Endothelial cell (in vitro differentiated cells): ENCODE data around the gene LIPE. TPM values are rescaled to one million over a fixed set of nuclear protein-coding genes. Genes with fewer than 3 reads are reported as not detected.

Experiments used
- DNase-seq: peaks from one replicate; pipeline ENCODE4 v3.0.0; 2021; ENCODE audit warnings: low spot score
- H3K27ac Mint-ChIP-seq: one replicate; pipeline ENCODE4 v1.8.0; 2021; ENCODE audit warnings: mixed read lengths, inconsistent platforms; ENCODE audit not compliant: unreplicated experiment
- H3K27me3 Mint-ChIP-seq: one replicate; pipeline ENCODE4 v1.8.0; 2021; ENCODE audit warnings: mild to moderate bottlenecking, moderate library complexity, mixed read lengths, inconsistent platforms; ENCODE audit not compliant: unreplicated experiment
- H3K36me3 Mint-ChIP-seq: one replicate; pipeline ENCODE4 v1.8.0; 2021; ENCODE audit warnings: mild to moderate bottlenecking, low read depth, mixed read lengths, inconsistent platforms; ENCODE audit not compliant: unreplicated experiment
- H3K4me1 Mint-ChIP-seq: one replicate; pipeline ENCODE4 v1.8.0; 2021; ENCODE audit warnings: mild to moderate bottlenecking, mixed read lengths, inconsistent platforms; ENCODE audit not compliant: unreplicated experiment
- H3K4me3 Mint-ChIP-seq: one replicate; pipeline ENCODE4 v1.8.0; 2021; ENCODE audit warnings: mild to moderate bottlenecking, mixed read lengths, inconsistent platforms; ENCODE audit not compliant: unreplicated experiment
- H3K9me3 Mint-ChIP-seq: one replicate; pipeline ENCODE4 v1.8.0; 2021; ENCODE audit warnings: mixed read lengths, inconsistent platforms; ENCODE audit not compliant: unreplicated experiment
- total RNA-seq: library from RNA; stranded (reverse); fragmentation: NEBNext Ultra II Directional; extraction: Animal tissue kit (Norgen Biotek cat#: 25700); gene quantifications from one replicate; pipeline ENCODE4 v1.2.1, GENCODE V29; 2021; ENCODE audit not compliant: unreplicated experiment
- TF ChIP-seq, protein P1 (sequence below): fragments of 200-600 bp; sonication (generic); IDR thresholded peaks from one replicate; pipeline ENCODE4 v1.5.0; 2021; ENCODE audit warnings: antibody characterized with exemption; ENCODE audit not compliant: unreplicated experiment

The LIPE gene
- total RNA-seq, 1 donor from 2014 or later = 5.5 TPM

- H3K27me3 Mint-ChIP-seq = peaks cover 8% of the 10 kb centered on the region
- no peaks in the 10 kb centered on the region for H3K4me1 Mint-ChIP-seq
- TF ChIP-seq, protein P1, sequence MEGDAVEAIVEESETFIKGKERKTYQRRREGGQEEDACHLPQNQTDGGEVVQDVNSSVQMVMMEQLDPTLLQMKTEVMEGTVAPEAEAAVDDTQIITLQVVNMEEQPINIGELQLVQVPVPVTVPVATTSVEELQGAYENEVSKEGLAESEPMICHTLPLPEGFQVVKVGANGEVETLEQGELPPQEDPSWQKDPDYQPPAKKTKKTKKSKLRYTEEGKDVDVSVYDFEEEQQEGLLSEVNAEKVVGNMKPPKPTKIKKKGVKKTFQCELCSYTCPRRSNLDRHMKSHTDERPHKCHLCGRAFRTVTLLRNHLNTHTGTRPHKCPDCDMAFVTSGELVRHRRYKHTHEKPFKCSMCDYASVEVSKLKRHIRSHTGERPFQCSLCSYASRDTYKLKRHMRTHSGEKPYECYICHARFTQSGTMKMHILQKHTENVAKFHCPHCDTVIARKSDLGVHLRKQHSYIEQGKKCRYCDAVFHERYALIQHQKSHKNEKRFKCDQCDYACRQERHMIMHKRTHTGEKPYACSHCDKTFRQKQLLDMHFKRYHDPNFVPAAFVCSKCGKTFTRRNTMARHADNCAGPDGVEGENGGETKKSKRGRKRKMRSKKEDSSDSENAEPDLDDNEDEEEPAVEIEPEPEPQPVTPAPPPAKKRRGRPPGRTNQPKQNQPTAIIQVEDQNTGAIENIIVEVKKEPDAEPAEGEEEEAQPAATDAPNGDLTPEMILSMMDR = no peak
- H3K27ac Mint-ChIP-seq = no peak overlapping the region
- no peak for DNase-seq
- no peaks in the 10 kb centered on the region for H3K9me3 Mint-ChIP-seq
- H3K36me3 Mint-ChIP-seq = peaks cover 32% of the 10 kb centered on the region
- no peak overlapping the region for H3K4me3 Mint-ChIP-seq
Observed at GRCh38 chr19:42352301-42353259, 74.6 kb downstream of the LIPE start.

Other genes starting within 250 kb of the LIPE start
- 27.1 TPM for gene DEDD2, start 209.7 kb downstream of the LIPE start, total RNA-seq
- gene ZNF526, start 207.1 kb downstream of the LIPE start, total RNA-seq = 13.9 TPM
- gene GSK3A, start 184.8 kb downstream of the LIPE start, total RNA-seq = 54.4 TPM
- 109 TPM for gene ERF, start 172.3 kb downstream of the LIPE start, total RNA-seq
- 85.7 TPM for gene CIC, start 158.1 kb downstream of the LIPE start, total RNA-seq
- gene PRR19, start 125.3 kb downstream of the LIPE start, total RNA-seq = 1.1 TPM
- 61.4 TPM for gene PAFAH1B3, start 124.8 kb downstream of the LIPE start, total RNA-seq
- 3.9 TPM for gene TMEM145, start 114.1 kb downstream of the LIPE start, total RNA-seq
- gene MEGF8, start 101.8 kb downstream of the LIPE start, total RNA-seq = 69.3 TPM
- 4.1 TPM for gene CNFN, start 37.1 kb downstream of the LIPE start, total RNA-seq
- gene CXCL17, start 15.6 kb upstream of the LIPE start, total RNA-seq = not detected
- gene CEACAM1, start 101.1 kb upstream of the LIPE start, total RNA-seq = 9.3 TPM
- not detected for gene CEACAM8, start 167.5 kb upstream of the LIPE start, total RNA-seq